NCI-H2227 (cell line): ENCODE results near the gene BRWD1.
"Not testable (repeated sequence)": the region's sequence is repeated elsewhere in the genome, so short reads cannot be mapped to it uniquely, and the experiment has no call there.

ENCODE experiments used
- DNase-seq: peaks from one replicate; lab custom pipeline; 2025; ENCODE audit not compliant: unreplicated experiment; lab: John Stamatoyannopoulos, UW

BRWD1 gene

GRCh38 chr21:39176271-39176709 is 137.1 kb downstream of the BRWD1 start:
- no peak for DNase-seq

DNA sequence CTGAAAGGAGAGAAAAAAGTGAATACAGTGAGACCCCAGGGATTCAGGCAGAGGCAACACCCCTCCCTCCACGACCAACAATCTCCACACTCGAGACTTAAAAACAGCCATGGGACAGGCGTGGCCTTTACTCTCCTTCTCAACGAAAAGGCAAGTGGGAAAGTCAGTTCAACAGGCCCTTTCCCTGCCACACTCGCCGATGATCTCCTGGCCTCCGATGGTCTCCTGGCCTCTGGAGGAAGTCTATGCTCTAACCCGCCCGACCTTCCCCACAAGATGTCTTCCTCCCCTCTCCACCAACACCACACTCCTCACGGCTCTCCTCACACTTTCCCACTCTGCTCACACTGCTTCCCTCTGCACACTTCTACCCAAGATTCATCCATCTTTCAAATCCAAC is 137.8 kb downstream of the BRWD1 start:
- DNase-seq, result no peak

DNA sequence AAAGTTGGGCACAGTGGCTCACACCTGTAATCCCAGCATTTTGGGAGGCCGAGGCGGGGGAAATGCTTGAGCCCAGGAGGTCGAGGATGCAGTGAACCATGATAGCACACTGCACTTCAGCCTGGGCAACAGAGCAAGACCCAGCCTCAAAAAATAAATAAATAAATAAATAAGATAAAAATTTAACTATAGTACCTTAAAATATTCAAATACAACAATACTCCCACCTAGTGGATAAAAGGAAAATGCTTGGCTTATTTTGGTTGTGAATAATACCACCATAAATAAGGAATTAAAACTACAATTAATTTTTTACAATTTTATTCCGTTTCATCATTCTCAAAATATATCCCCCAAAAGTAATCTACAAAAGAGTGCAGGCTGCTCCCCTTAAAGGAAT is 138.3 kb downstream of the BRWD1 start:
- DNase-seq, result peak; percentile 46

DNA sequence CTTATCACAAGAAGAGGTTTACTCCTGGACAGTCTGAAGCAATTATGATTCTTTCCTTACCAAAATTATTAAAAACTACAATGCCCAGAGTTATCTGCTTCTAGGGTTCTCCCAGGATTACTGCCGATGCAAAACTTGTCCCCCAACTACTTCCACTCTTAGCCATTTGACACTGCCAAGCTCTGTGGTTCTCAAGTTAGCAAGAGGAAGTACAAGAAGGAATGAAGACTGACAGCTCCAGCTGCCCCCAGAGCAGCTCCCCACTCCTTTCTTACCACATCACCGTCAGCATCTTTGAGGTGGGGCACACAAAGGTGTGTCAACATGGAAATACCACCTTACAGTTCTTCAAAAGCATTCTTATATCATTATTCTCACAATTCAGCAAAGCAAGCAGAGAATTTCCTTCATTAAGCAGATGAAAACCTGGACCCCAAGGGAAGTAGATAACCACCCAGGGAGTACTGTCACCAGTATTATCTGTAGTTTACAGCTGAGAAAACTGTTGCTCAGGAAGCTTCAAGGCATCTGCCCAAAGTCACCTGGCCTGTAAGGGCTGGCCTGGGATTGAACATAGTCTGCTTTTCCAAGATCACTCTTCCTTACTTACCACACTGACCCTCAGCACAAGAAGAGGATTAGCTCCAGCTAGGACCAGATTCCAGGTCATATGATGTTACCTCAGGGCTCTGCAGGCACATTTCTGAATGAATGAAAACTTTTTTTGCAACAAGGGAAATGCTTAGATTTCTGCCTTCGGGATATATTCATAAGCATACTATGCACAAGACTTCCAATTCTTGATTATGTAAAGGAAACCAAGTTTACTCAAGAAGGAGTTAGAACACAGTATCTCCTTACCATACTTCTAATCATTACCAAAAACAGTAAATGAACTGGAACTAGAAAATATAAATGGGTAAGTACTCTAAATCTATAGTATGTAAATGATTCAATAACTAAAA is 139.4 kb downstream of the BRWD1 start:
- no peak for DNase-seq

DNA sequence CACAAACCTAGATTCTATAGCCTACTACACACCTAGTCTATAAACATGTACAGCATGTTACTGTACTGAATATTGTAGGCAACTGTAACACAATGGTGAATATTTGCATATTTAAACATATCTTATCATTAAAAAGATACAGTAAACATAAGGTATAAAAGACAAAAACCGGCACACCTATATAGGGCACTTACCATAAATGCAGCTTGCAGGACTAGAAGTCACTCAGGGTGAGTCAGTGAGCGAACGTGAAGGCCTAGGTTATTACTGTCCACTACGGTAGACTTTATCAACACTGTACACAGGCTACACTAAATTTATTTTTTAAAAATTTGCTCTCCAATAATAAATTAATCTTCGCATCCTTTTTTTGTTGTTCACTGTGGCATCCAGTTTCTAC is 143.5 kb downstream of the BRWD1 start:
- no peak for DNase-seq

- no peak for DNase-seq
Measured at GRCh38 chr21:39168800-39169199, 144.6 kb downstream of the BRWD1 start.

- no peak for DNase-seq
Measured at GRCh38 chr21:39164523-39164922, 148.9 kb downstream of the BRWD1 start.

DNA sequence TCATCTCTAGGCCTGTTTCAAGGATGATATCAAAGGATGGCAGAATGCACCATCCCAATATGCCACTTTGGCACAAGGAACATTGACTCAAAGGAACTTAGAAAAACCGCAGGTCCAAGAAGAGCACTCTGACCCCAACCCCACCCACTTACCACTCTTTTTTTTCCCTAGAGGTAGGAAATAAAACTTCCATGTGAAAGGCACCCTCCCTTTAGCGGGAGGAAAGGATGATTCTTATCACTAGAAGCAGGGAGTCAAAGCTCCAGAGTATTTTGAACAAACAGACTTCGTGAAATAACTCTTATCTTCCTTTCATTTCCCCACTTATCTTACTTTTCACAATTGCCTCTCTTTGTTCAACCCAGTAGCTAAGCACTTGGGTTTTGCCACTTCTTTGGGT is 152.4 kb downstream of the BRWD1 start:
- no peak for DNase-seq

DNA sequence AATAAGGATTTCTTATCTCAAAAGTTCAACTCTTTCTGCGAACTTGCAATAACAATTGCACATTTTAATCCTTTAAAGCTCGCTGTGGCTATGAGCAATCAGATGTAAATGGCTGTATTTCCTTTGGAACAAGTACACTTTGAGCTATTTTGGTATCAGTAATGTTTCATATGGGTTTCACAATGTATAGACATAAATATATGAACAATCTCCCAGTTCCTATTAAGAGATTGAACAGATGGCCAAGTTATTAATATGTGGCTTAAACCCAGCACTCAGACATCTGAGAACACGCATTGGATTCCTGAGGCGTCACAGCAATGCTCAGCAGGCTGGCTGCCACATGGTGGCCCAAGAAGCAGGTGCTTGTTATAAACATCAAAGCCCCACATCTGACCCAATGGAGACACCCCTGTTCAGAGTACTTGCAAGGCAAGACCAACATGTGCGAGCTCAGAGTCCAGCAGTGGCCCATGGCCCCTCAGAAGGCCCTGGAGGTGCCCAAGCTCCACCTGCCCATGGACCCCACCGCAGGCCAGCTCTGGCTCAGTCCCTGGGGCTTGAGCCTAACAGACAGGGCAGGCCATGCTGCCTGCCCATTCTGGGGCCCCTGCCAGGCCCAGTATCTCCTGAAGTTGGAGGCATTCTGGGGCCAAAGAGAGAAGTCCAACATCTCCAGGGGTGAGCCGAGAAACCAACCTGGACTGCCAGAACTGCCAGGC is 153.9 kb downstream of the BRWD1 start:
- no peak for DNase-seq

GRCh38 chr21:39157241-39157640 is 156.2 kb downstream of the BRWD1 start:
- DNase-seq, result not testable (repeated sequence)

- DNase-seq, result no peak
Measured at GRCh38 chr21:39156024-39156423, 157.4 kb downstream of the BRWD1 start.

DNA sequence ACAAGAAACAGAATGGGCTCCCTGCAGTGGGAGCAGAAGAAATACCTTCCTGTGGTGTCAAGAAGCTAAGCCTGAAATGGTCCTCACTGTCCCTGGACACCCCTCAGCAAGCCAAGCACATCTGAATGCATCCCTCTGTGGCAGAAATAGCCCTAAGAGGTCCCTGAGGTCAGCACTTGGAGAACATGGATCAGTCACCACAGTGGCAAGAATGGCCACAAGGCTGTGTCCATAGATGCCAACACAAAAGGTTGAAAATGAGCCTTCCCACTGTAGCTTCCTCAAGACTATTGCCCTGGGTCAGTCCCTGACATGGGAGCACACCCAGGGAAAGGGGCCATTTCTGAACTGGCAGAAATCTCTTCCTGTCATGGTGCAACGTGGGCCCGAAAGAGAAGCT is 157.9 kb downstream of the BRWD1 start:
- no peak for DNase-seq

- no peak for DNase-seq
Measured at GRCh38 chr21:39153842-39154241, 159.6 kb downstream of the BRWD1 start.

DNA sequence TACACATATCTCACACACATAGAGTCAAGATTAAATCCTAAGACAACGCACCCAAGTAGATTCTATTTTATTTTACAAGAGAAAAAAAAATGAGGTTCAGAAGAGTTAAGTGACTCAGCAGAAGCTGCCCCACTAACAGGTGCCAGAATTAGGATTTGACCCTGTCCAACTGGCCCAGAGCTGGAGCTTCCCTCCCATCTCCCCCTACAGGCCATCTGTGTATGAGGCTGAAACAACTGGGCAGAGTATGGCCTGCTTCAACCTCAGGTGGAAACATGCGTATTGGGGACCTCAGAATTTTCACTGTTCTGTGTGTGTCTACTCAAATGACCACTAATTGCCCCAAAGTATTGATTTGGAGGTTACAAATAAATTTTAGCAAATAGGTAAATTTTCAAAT is 160.1 kb downstream of the BRWD1 start:
- no peak for DNase-seq

DNA sequence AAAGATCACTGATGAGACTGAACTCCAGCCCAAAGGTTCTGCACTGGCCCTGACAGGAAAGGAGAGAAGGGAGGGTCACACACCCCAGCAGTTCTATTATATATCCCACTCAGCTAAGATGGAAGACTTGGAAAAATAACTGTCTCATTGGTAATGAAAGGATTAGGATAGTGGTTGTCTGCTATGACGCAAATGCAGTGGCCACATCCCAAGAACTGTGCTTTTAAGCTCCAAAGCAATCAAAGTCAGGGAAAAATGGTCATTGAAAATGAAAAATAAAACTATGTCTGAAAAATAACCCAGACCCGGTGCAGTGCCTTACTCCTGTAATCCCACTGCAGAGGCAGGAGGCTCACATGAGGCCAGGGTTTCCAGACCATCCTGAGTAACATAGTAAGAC is 161.2 kb downstream of the BRWD1 start:
- no peak for DNase-seq

GRCh38 chr21:39150877-39151276 is 162.6 kb downstream of the BRWD1 start:
- DNase-seq, result no peak

- no peak for DNase-seq
Measured at GRCh38 chr21:39150316-39150715, 163.1 kb downstream of the BRWD1 start.

DNA sequence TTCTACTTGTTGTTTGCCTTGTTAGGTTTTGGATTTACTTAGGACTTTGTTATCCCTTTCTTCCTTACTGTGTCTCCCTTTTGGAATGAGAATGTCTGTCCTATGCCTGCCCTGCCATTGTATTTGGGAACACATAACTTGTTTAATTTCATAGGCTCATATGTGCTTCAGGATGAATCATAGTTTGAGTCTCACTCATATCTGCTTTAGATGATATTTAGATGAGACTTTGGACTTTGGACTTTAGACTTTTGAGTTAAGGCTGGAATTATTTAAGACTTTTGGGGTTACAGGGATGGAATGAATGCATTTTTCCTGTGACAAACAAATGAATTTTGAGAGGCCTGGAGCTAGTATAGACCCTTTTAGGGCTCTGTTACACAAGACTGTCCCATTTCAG is 163.6 kb downstream of the BRWD1 start:
- no peak for DNase-seq

- no peak for DNase-seq
Measured at GRCh38 chr21:39148975-39149374, 164.5 kb downstream of the BRWD1 start.

DNA sequence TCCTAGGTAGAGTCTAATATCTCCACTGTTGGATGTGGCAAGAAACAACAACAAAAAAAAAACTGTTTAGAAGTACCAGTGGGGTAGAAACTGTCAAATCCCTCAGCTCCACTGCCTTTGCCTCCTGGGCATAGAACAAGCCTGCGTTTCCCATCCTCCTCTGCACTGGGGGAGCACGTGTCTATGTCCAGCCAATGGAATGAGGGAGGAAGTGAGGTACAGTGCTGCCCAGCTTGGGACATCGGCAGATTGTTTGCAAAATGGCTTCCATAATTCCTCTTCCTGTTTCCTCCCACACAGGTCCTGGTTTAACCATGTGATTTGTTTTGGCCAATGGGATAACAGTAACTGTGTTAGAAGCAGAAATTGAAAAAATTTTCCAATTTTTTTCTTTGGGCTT is 169.2 kb downstream of the BRWD1 start:
- DNase-seq, result no peak

DNA sequence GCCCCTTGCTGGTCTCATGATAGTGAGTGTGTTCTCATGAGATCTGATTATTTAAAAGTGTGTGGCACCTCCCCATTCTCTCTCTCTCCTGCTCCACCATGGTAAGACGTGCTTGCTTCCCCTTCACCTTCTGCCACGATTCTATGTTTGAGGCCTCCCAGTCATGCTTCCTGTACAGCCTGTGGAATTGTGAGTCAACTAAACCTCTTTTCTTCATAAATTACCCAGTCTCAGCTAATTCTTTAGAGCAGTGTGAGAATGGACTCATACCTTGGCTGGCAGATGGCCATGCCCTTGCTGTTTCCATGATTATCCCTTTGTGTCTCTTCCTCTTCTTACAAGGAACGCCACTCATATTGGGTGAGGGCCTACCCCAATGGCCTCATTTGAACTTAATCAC is 170.5 kb downstream of the BRWD1 start:
- no peak for DNase-seq

- no peak for DNase-seq
Measured at GRCh38 chr21:39141502-39141901, 171.9 kb downstream of the BRWD1 start.
